K562 (cell line): ENCODE results near the gene RAB1B. TPM values are rescaled to one million over a fixed set of nuclear protein-coding genes. Genes with fewer than 3 reads are reported as not detected.

Experiments
- ARID3B ChIP-seq: fragments of 250-450 bp; sonication (Bioruptor Pico); IDR thresholded peaks from 2 replicates; pipeline ENCODE4 v1.4.0; 2020; ENCODE audit warnings: borderline replicate concordance
- CAMTA2 ChIP-seq: fragments of 250-450 bp; sonication (Bioruptor Pico); conservative IDR thresholded peaks from 2 replicates; pipeline ENCODE4 v1.5.1; 2022
- CCNT2 ChIP-seq: IDR thresholded peaks from 2 replicates; pipeline ENCODE4 v1.6.1; 2011; ENCODE audit warnings: borderline replicate concordance, low read depth, mild to moderate bottlenecking, moderate library complexity, mixed read lengths, low read length; ENCODE audit not compliant: insufficient read length; ENCODE audit errors: extremely low read depth
- CREM ChIP-seq: IDR thresholded peaks from 2 replicates; pipeline ENCODE4 v1.6.1; 2014; ENCODE audit warnings: antibody characterized with exemption, low read depth
- FIP1L1 ChIP-seq: fragments of 200-400 bp; formaldehyde crosslinking; IDR thresholded peaks from 2 replicates; pipeline ENCODE4 v1.6.1; 2018; ENCODE audit warnings: mild to moderate bottlenecking, low read depth, low read length; ENCODE audit not compliant: poor library complexity, severe bottlenecking
- KDM4B ChIP-seq, 2 experiments: fragments of 450-650 bp in 1 of 2; sonication (generic) in 1 of 2; IDR thresholded peaks; 2 replicates each; pipeline ENCODE4 v1.6.1; 2016 to 2017; ENCODE audit warnings: borderline replicate concordance in 2 of 2, antibody characterized with exemption in 1 of 2, low read depth in 1 of 2, mild to moderate bottlenecking in 1 of 2
- MXD1 ChIP-seq: fragments of 250-450 bp; sonication (Bioruptor Pico); IDR thresholded peaks from 2 replicates; pipeline ENCODE4 v1.8.0; 2021; ENCODE audit warnings: borderline replicate concordance, mild to moderate bottlenecking, moderate library complexity; ENCODE audit not compliant: poor library complexity, severe bottlenecking
- POLR2B ChIP-seq: fragments of 450-650 bp; IDR thresholded peaks from 2 replicates; pipeline ENCODE4 v1.6.1; 2018; ENCODE audit warnings: low read depth; ENCODE audit not compliant: partially characterized antibody
- RERE ChIP-seq: sonication (generic); formaldehyde crosslinking; IDR thresholded peaks from 2 replicates; pipeline ENCODE4 v1.8.0; 2023; ENCODE audit warnings: missing genetic modification reagents, mild to moderate bottlenecking, borderline replicate concordance
- ZBTB7A ChIP-seq: IDR thresholded peaks from 2 replicates; pipeline ENCODE4 v1.6.1; 2011; ENCODE audit warnings: low read depth, mild to moderate bottlenecking, low read length, moderate library complexity, borderline replicate concordance; ENCODE audit not compliant: control insufficient read depth
- ZNF24 ChIP-seq: fragments of 450-650 bp; IDR thresholded peaks from 2 replicates; pipeline ENCODE4 v1.6.1; 2016
- ZNF280B ChIP-seq: fragments of 250-450 bp; sonication (Bioruptor Pico); IDR thresholded peaks from 2 replicates; pipeline ENCODE4 v1.5.1; 2021; ENCODE audit warnings: mild to moderate bottlenecking
- polyA plus RNA-seq, 8 experiments: library from polyadenylated mRNA; depleted of rRNA in 4 of 8; stranded (reverse) in 5 of 8; unstranded in 3 of 8; fragments of >200 nt; fragmentation: Nextera tagmentation in 2 of 8; fragmentation: Illumina TruSeq in 1 of 8; extraction: Ambion mirVana in 2 of 8; extraction: Trizol in 1 of 8; gene quantifications; 2 replicates each; pipeline versions ENCODE4 v1.2.1 to v1.2.3, GENCODE V29; 2011 to 2014; ENCODE audit warnings: inconsistent platforms in 1 of 8, missing spikeins in 1 of 8
- total RNA-seq, 7 experiments: library from RNA; depleted of rRNA in 6 of 7; stranded (reverse); fragments of >200 nt in 6 of 7; fragmentation: Illumina TruSeq in 2 of 7; extraction: Trizol in 2 of 7; gene quantifications; 2 replicates each; pipeline versions ENCODE4 v1.2.1 to v1.2.3, GENCODE V29; 2011 to 2021; ENCODE audit warnings: low replicate concordance in 1 of 7

RAB1B gene
- total and polyA plus RNA-seq, 9 of the 15 experiments (the other 6 are each of a cell fraction or from before 2014, with no cell fraction given), result 5.6 to 146 (median 98.6) TPM

GRCh38 chr11:66268244-66268951, at the start of gene RAB1B (continued):
- TF ChIP-seq KDM4B (IDR thresholded peaks at IDR 0.05; ENCODE audit: borderline replicate concordance in 2 of 2, low read depth in 1 of 2) (no peak), MXD1 (CRISPR knock-in tag) (no peak), ARID3B (CRISPR knock-in tag) (no peak), RERE (CRISPR knock-in tag) (no peak), CREM (peak; percentile 76), CCNT2 (peak; percentile 54), POLR2B (peak; percentile 43), ZBTB7A (peak; percentile 81), FIP1L1 (peak; percentile 55), ZNF280B (CRISPR knock-in tag) (no peak), ZNF24 (no peak), CAMTA2 (CRISPR knock-in tag) (no peak)
